ENCODE data around the gene FBXO24. TPM values are rescaled to one million over a fixed set of nuclear protein-coding genes. Genes with fewer than 3 reads are reported as not detected.

The FBXO24 gene
- total RNA-seq, 2 donors from 2014 or later, result 2.3 to 9.7 TPM

DNA sequence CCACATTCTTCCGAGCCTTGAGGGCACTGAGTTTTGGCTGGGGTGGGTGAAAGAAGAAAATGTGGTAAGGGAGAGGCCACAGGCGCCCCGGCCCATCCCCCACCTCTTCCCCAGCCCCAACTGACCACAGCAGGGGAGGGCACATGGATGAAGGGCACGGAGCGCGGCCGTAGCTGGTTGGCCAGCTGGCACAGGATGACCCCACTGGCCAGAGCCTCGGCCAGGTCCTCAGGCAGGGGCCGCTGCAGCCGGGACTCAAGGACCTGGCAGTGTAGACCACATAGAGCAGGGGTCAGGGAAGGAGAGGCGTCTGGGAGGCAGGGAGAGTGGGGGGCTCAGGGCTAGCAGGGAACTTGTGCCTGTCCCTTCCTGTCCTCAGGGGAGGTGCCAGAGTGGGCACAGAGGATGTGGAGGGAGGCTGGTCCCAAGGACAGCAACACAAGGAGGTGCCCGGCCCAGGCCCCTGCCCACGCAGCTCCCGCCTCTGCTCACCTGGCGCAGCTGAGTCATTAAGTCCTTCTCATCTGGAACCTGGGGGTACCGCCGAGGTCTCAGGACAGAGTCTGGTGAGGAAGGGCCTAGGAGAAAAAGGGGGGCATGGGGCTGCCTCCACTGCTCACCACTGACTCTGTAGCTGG, 10.3 kb upstream of the FBXO24 start:
- peaks cover 8 to 38% of the 10 kb centered on the region in 2 donors for H3K36me3 ChIP-seq
- H3K4me1 ChIP-seq (replicated peaks), result no peaks in the 10 kb centered on the region
- DNase-seq (ENCODE audit: low spot score), result no peak
- no peak overlapping the region for H3K4me3 ChIP-seq
- no peaks in the 10 kb centered on the region for H3K27me3 ChIP-seq (replicated peaks; ENCODE audit: insufficient read depth)
- 85% methylated on average over 17 of the region's 17 CpGs for WGBS
- TF ChIP-seq, protein P1, sequence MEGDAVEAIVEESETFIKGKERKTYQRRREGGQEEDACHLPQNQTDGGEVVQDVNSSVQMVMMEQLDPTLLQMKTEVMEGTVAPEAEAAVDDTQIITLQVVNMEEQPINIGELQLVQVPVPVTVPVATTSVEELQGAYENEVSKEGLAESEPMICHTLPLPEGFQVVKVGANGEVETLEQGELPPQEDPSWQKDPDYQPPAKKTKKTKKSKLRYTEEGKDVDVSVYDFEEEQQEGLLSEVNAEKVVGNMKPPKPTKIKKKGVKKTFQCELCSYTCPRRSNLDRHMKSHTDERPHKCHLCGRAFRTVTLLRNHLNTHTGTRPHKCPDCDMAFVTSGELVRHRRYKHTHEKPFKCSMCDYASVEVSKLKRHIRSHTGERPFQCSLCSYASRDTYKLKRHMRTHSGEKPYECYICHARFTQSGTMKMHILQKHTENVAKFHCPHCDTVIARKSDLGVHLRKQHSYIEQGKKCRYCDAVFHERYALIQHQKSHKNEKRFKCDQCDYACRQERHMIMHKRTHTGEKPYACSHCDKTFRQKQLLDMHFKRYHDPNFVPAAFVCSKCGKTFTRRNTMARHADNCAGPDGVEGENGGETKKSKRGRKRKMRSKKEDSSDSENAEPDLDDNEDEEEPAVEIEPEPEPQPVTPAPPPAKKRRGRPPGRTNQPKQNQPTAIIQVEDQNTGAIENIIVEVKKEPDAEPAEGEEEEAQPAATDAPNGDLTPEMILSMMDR (IDR thresholded peaks at IDR 0.05), result no peak
- TF ChIP-seq POLR2AphosphoS5 (IDR thresholded peaks at IDR 0.05) (no peak), POLR2A (IDR thresholded peaks at IDR 0.05) (no peak)
- intact Hi-C loops (cut with DNase I), result no loop called here
- no peaks in the 10 kb centered on the region for H3K9me3 ChIP-seq
- no peak overlapping the region for H3K27ac ChIP-seq

DNA sequence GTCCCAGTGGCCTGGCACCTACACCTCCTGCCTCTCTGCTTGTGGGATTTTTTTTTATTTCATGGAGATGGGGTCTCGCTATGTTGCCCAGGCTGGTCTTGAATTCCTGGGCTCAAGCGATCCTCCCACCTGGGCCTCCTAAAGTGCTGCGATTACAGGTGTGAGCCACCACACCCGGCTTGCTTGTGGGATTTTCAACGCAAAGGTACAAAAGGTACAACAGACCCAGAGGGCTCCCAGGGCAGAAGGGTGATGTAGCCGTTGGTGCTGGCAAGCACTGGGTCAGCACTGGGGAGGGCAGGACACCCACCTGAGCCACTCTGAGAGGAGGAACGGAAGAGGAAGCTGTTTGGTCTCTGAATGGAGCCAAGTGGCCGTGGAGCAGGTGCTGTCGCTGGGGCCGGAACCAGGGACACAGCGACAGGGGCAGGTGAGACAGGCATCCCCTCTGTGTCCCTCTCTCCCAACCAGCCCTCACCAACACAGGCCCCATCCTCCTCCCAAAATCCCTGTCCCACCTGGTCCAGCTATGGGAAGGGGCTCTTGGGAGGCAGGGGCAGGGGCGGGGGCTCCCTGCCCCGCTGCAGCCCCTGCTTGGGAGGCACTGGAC, 9.6 kb upstream of the FBXO24 start:
- no peaks in the 10 kb centered on the region for H3K9me3 ChIP-seq
- no peak overlapping the region for H3K4me3 ChIP-seq
- H3K27ac ChIP-seq, result no peak overlapping the region
- H3K27me3 ChIP-seq (replicated peaks; ENCODE audit: insufficient read depth), result no peaks in the 10 kb centered on the region
- H3K4me1 ChIP-seq (replicated peaks), result no peaks in the 10 kb centered on the region
- no peak for DNase-seq (ENCODE audit: low spot score)
- intact Hi-C loops (cut with DNase I), result no loop called here
- 93% methylated on average over 13 of the region's 13 CpGs for WGBS
- peaks cover 14 to 42% of the 10 kb centered on the region in 2 donors for H3K36me3 ChIP-seq
- TF ChIP-seq POLR2AphosphoS5 (IDR thresholded peaks at IDR 0.05) (no peak), POLR2A (IDR thresholded peaks at IDR 0.05) (no peak)
- TF ChIP-seq, protein P1 (IDR thresholded peaks at IDR 0.05), result no peak

DNA sequence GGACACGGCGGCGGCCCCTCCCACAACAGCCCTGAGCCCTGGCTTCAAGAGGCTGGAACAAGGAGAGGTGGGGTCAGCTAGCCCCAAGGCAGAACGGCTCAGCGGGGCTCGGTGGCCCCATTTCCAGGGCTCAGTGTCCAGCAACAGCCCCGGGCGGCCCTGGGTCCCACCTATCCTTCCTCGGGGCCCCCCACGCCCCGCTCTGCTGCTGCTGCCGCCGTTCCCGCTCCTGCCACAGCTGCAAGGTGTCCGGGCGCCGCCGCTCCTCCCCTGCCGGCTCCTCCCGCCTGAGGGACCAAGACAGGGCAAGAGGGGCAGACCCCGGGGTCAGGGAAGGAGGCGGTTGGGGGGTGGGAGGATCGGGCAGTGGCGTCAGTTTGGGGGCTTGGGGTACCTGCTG, 9.0 kb upstream of the FBXO24 start:
- Histone ChIP-seq H3K9me3 (no peaks in the 10 kb centered on the region), H3K4me1 (replicated peaks) (peaks cover 5% of the 10 kb centered on the region), H3K4me3 (no peak overlapping the region), H3K27ac (no peak overlapping the region), H3K36me3 (peaks cover 14 to 46% of the 10 kb centered on the region in 2 donors), H3K27me3 (replicated peaks; ENCODE audit: insufficient read depth) (no peaks in the 10 kb centered on the region)
- TF ChIP-seq, protein P1 (IDR thresholded peaks at IDR 0.05), result no peak
- no peak for TF ChIP-seq POLR2A (IDR thresholded peaks at IDR 0.05)
- TF ChIP-seq POLR2AphosphoS5 (IDR thresholded peaks at IDR 0.05), result no peak
- intact Hi-C loops (cut with DNase I), result no loop called here
- DNase-seq (ENCODE audit: low spot score), result no peak
- WGBS, result 93% methylated on average over 23 of the region's 24 CpGs

DNA sequence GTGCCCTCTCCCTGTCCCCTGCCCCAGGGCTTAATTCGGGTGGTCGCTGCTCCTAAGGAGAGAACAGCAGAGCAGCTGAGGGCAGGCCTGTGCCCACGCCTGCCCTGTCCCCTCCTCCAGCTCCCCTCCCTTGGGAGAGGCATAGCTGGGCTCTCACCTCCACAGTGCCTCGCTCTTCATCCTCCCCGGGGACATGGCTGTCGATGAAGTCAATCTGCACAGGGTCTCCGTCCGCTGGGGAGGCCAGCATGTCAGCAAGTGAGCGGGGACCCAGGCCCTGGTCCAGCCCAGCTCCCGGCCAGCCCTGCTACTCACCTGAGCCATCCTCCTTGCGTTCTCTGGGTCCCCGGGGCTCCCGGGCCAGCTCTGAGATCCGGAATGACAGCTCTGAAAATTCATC, 8.6 kb upstream of the FBXO24 start:
- intact Hi-C loops (cut with DNase I), result no loop called here
- Histone ChIP-seq H3K36me3 (peaks cover 14 to 46% of the 10 kb centered on the region in 2 donors), H3K27ac (no peak overlapping the region), H3K27me3 (replicated peaks; ENCODE audit: insufficient read depth) (no peaks in the 10 kb centered on the region), H3K9me3 (no peaks in the 10 kb centered on the region), H3K4me1 (replicated peaks) (peaks cover 8% of the 10 kb centered on the region), H3K4me3 (no peak overlapping the region)
- 89% methylated on average over 14 of the region's 14 CpGs for WGBS
- no peak for DNase-seq (ENCODE audit: low spot score)
- TF ChIP-seq, protein P1 (IDR thresholded peaks at IDR 0.05), result no peak
- TF ChIP-seq POLR2AphosphoS5 (IDR thresholded peaks at IDR 0.05) (no peak), POLR2A (IDR thresholded peaks at IDR 0.05) (no peak)

Data from prostate gland (tissue), 2 donors.